OCI-LY1 (cell line): Measurements from ENCODE around the gene SULT2B1.

Experiments used
- H2AFZ ChIP-seq: fragments of 200-600 bp; sonication (generic), shearing (Covaris generic); 2 replicates; pipeline ENCODE4 v1.6.0; 2014; ENCODE audit warnings: antibody characterized with exemption, mild to moderate bottlenecking, low read length
- H3F3A ChIP-seq: fragments of 200-600 bp; sonication (generic), shearing (Covaris generic); 2 replicates; pipeline ENCODE4 v1.6.0; 2014; ENCODE audit warnings: mild to moderate bottlenecking, antibody characterized with exemption, low read length, moderate library complexity; ENCODE audit not compliant: insufficient read depth
- H3K27ac ChIP-seq: fragments of 200-600 bp; sonication (generic); 2 replicates; pipeline ENCODE4 v1.5.1; 2014; ENCODE audit warnings: low read length, mixed run types, mild to moderate bottlenecking, low read depth; ENCODE audit not compliant: poor library complexity, severe bottlenecking
- H3K27me3 ChIP-seq: fragments of 200-600 bp; sonication (generic); 2 replicates; pipeline ENCODE4 v1.6.0; 2014; ENCODE audit warnings: antibody characterized with exemption, mild to moderate bottlenecking, low read length, moderate library complexity; ENCODE audit not compliant: insufficient read depth
- H3K36me3 ChIP-seq: fragments of 200-600 bp; sonication (generic); 2 replicates; pipeline ENCODE4 v1.6.1; 2014; ENCODE audit warnings: mild to moderate bottlenecking, antibody characterized with exemption, low read length, moderate library complexity, mixed read lengths; ENCODE audit not compliant: insufficient read depth
- H3K4me1 ChIP-seq: fragments of 200-600 bp; sonication (generic); 2 replicates; pipeline ENCODE4 v1.5.1; 2014; ENCODE audit warnings: mild to moderate bottlenecking, low read length, moderate library complexity; ENCODE audit not compliant: insufficient read depth, severe bottlenecking
- H3K4me2 ChIP-seq: fragments of 200-600 bp; sonication (generic), shearing (Covaris generic); 2 replicates; pipeline ENCODE4 v1.6.1; 2014; ENCODE audit warnings: low read length
- H3K4me3 ChIP-seq: fragments of 200-600 bp; sonication (generic); 2 replicates; pipeline ENCODE4 v1.5.1; 2014; ENCODE audit warnings: low read length, low read depth, mild to moderate bottlenecking, mixed read lengths; ENCODE audit not compliant: poor library complexity, severe bottlenecking
- H3K79me2 ChIP-seq: fragments of 200-600 bp; shearing (Covaris generic); 2 replicates; pipeline ENCODE4 v1.6.1; 2016; ENCODE audit warnings: mixed run types, low read length, mixed read lengths; ENCODE audit not compliant: insufficient read depth
- H3K9ac ChIP-seq: fragments of 200-600 bp; sonication (generic), shearing (Covaris generic); 2 replicates; pipeline ENCODE4 v1.6.1; 2014; ENCODE audit warnings: mild to moderate bottlenecking, low read length, mixed read lengths
- H3K9me2 ChIP-seq: fragments of 200-600 bp; sonication (generic), shearing (Covaris generic); 2 replicates; pipeline ENCODE4 v1.6.1; 2014; ENCODE audit warnings: low read depth, mild to moderate bottlenecking, low read length, mixed read lengths
- H3K9me3 ChIP-seq: fragments of 200-600 bp; shearing (Covaris generic); 2 replicates; pipeline ENCODE4 v1.6.1; 2014; ENCODE audit warnings: low read length, mixed read lengths
- H4K20me1 ChIP-seq: fragments of 200-600 bp; sonication (generic), shearing (Covaris generic); 2 replicates; pipeline ENCODE4 v1.6.0; 2016; ENCODE audit warnings: mild to moderate bottlenecking, low read length; ENCODE audit not compliant: insufficient read depth
- EZH2 ChIP-seq: fragments of 200-600 bp; sonication (generic), shearing (Covaris generic); IDR thresholded peaks from 2 replicates; pipeline ENCODE4 v1.8.0; 2017; ENCODE audit warnings: borderline replicate concordance, mixed run types, mild to moderate bottlenecking, antibody characterized with exemption, low read length, moderate library complexity, mixed read lengths
- TF ChIP-seq, protein P1 (sequence below): fragments of 200-600 bp; sonication (generic), shearing (Covaris generic); IDR thresholded peaks from 2 replicates; pipeline ENCODE4 v1.5.1; 2017; ENCODE audit warnings: mild to moderate bottlenecking, antibody characterized with exemption, low read length, moderate library complexity, mixed read lengths

SULT2B1 gene

DNA sequence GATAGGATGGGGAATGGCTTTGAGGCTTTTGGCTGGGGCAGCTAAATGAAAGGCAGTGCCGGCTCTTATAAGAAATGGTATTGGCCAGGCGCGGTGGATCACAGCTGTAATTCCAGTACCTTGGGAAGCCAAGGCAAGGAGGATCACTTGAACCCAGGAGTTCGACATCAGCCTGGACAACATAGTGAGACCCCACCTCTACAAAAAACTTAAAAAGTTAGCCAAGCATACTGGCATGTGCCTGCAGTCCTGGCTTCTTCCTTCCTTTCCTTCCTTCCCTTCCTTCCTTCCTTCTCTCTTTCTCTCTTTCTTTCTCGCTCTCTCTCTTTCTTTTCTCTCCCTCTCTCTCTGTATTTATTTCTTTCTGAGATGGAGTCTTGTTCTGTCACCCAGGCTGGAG is 90.9 kb downstream of the SULT2B1 start:
- no peak overlapping the region for H3K4me3 ChIP-seq
- H3K79me2 ChIP-seq, result no peaks in the 10 kb centered on the region
- no peak overlapping the region for H2AFZ ChIP-seq
- H3K9me2 ChIP-seq, result no peaks in the 10 kb centered on the region
- H3K27me3 ChIP-seq, result no peaks in the 10 kb centered on the region
- no peaks in the 10 kb centered on the region for H4K20me1 ChIP-seq
- no peak overlapping the region for H3K27ac ChIP-seq
- TF ChIP-seq EZH2, result no peak
- TF ChIP-seq, protein P1, sequence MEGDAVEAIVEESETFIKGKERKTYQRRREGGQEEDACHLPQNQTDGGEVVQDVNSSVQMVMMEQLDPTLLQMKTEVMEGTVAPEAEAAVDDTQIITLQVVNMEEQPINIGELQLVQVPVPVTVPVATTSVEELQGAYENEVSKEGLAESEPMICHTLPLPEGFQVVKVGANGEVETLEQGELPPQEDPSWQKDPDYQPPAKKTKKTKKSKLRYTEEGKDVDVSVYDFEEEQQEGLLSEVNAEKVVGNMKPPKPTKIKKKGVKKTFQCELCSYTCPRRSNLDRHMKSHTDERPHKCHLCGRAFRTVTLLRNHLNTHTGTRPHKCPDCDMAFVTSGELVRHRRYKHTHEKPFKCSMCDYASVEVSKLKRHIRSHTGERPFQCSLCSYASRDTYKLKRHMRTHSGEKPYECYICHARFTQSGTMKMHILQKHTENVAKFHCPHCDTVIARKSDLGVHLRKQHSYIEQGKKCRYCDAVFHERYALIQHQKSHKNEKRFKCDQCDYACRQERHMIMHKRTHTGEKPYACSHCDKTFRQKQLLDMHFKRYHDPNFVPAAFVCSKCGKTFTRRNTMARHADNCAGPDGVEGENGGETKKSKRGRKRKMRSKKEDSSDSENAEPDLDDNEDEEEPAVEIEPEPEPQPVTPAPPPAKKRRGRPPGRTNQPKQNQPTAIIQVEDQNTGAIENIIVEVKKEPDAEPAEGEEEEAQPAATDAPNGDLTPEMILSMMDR, result no peak
- H3K9ac ChIP-seq, result no peak overlapping the region
- no peaks in the 10 kb centered on the region for H3K36me3 ChIP-seq
- no peaks in the 10 kb centered on the region for H3F3A ChIP-seq
- H3K9me3 ChIP-seq, result no peaks in the 10 kb centered on the region
- H3K4me1 ChIP-seq, result peaks cover 18% of the 10 kb centered on the region
- H3K4me2 ChIP-seq, result no peak overlapping the region

DNA sequence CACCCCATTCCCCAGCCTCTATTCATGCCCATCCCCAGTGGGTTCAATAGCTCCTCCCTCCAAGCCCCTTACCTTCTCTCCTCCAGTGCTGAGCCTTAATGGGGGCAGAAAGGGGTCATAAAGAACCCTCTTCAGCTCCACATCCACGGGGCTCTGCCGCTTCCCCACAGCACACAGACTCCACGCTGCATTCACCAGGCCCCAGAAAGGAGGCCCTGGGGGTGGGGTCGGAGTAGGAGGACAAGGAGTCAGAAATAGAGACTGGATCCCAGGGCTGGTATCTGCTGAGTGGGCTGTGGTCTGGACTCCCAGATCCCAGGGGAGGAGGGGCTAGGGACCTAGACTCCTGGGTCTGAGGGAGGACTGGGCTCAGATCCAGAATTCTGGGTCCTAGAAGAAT is 92.4 kb downstream of the SULT2B1 start:
- no peaks in the 10 kb centered on the region for H4K20me1 ChIP-seq
- no peak overlapping the region for H3K4me2 ChIP-seq
- no peaks in the 10 kb centered on the region for H3K9me3 ChIP-seq
- H2AFZ ChIP-seq, result no peak overlapping the region
- no peaks in the 10 kb centered on the region for H3K9me2 ChIP-seq
- peaks cover 20% of the 10 kb centered on the region for H3K4me1 ChIP-seq
- no peak overlapping the region for H3K4me3 ChIP-seq
- TF ChIP-seq, protein P1, result no peak
- TF ChIP-seq EZH2, result no peak
- H3K9ac ChIP-seq, result no peak overlapping the region
- no peak overlapping the region for H3K27ac ChIP-seq
- no peaks in the 10 kb centered on the region for H3K27me3 ChIP-seq
- H3K36me3 ChIP-seq, result no peaks in the 10 kb centered on the region
- no peaks in the 10 kb centered on the region for H3K79me2 ChIP-seq
- H3F3A ChIP-seq, result no peaks in the 10 kb centered on the region

DNA sequence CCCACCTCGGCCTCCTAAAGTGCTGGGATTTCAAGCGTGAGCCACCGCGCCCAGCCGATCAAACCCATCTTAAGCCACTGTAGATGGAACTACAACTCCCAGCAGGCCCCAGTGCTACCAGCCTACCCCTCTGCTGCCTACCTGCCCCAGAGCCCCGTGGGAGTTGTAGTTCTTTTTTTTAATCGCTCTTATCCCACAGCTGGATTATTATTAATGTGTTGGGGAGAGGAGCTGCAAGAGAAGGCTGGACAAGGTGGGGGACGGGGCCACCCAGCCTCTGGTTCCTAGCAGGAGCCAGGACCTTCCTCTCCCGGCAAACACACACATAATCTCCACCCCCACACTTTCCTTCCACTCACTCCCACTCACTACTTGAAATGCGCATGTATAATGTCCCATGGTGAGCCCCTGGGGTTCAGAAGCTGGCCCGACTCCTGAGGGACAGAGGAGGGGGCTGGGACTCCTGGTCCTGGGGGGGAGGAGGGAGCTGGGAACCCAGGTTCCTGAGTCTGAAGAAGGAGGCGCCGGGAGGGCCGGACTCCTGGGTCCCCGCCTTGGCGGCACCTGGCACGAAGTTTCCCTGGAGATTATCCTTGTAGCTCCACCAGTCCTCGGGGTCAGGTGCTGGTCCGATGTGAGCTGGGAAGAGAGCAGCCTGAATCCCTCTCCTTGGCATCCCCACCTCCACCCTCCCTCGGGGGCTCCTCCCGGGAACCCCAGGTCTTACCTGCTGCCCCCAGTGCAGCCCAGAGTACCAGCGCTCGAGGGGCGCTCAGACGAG is 93.1 kb downstream of the SULT2B1 start:
- H3K4me2 ChIP-seq, result no peak overlapping the region
- no peaks in the 10 kb centered on the region for H4K20me1 ChIP-seq
- H3K9ac ChIP-seq, result no peak overlapping the region
- no peaks in the 10 kb centered on the region for H3K9me2 ChIP-seq
- TF ChIP-seq EZH2, result no peak
- TF ChIP-seq, protein P1, result no peak
- no peaks in the 10 kb centered on the region for H3F3A ChIP-seq
- peaks cover 25% of the 10 kb centered on the region for H3K4me1 ChIP-seq
- H3K27me3 ChIP-seq, result no peaks in the 10 kb centered on the region
- H3K79me2 ChIP-seq, result no peaks in the 10 kb centered on the region
- no peaks in the 10 kb centered on the region for H3K9me3 ChIP-seq
- no peak overlapping the region for H3K27ac ChIP-seq
- H3K36me3 ChIP-seq, result no peaks in the 10 kb centered on the region
- H3K4me3 ChIP-seq, result no peak overlapping the region
- H2AFZ ChIP-seq, result no peak overlapping the region
